HG02759 (cell line): ENCODE data around the gene HSD11B1.

Experiments used
- ATAC-seq: cut with Tn5 transposase; IDR thresholded peaks from one replicate; pipeline ENCODE4 v1.9.1; 2021; ENCODE audit warnings: mild to moderate bottlenecking, moderate library complexity; ENCODE audit not compliant: unreplicated experiment

HSD11B1 gene

GRCh38 chr1:209704584-209704983 is at the start of gene HSD11B1:
HSD11B1 (plus strand) TSS chr1:209704846; CDS start chr1:209704943, 97 bp downstream.
- no peak for ATAC-seq

GRCh38 chr1:209655411-209656231 is 49.0 kb upstream of the HSD11B1 start:
- ATAC-seq, result no peak

GRCh38 chr1:209657140-209657879 is 47.3 kb upstream of the HSD11B1 start:
- ATAC-seq, result peak; percentile 47

- no peak for ATAC-seq
Observed at GRCh38 chr1:209657918-209658317, 46.7 kb upstream of the HSD11B1 start.

GRCh38 chr1:209659909-209660308 is 44.7 kb upstream of the HSD11B1 start:
- peak; percentile 80 for ATAC-seq

- no peak for ATAC-seq
Observed at GRCh38 chr1:209661071-209661470, 43.6 kb upstream of the HSD11B1 start.

- ATAC-seq, result no peak
Observed at GRCh38 chr1:209662879-209663327, 41.7 kb upstream of the HSD11B1 start.

GRCh38 chr1:209667103-209667502 is 37.5 kb upstream of the HSD11B1 start:
- ATAC-seq, result no peak

GRCh38 chr1:209667708-209668107 is 36.9 kb upstream of the HSD11B1 start:
- no peak for ATAC-seq

GRCh38 chr1:209670441-209671082 is 34.1 kb upstream of the HSD11B1 start:
- ATAC-seq, result no peak

- peak; percentile 90 for ATAC-seq
Observed at GRCh38 chr1:209672705-209673630, 31.7 kb upstream of the HSD11B1 start.

- no peak for ATAC-seq
Observed at GRCh38 chr1:209673631-209674417, 30.8 kb upstream of the HSD11B1 start.

GRCh38 chr1:209674957-209675564 is 29.6 kb upstream of the HSD11B1 start, which contains the start of gene G0S2:
G0S2 (plus strand) TSS chr1:209675412; CDS start chr1:209675685, 273 bp downstream.
- ATAC-seq, result no peak

- no peak for ATAC-seq
Observed at GRCh38 chr1:209675565-209676154, 29.0 kb upstream of the HSD11B1 start.

- ATAC-seq, result no peak
Observed at GRCh38 chr1:209678981-209679539, 25.6 kb upstream of the HSD11B1 start.

GRCh38 chr1:209685821-209686220 is 18.8 kb upstream of the HSD11B1 start:
- peak; percentile 55 for ATAC-seq

GRCh38 chr1:209686322-209686721 is 18.3 kb upstream of the HSD11B1 start:
- ATAC-seq, result no peak

- no peak for ATAC-seq
Observed at GRCh38 chr1:209688746-209689234, 15.9 kb upstream of the HSD11B1 start.
